ENCODE results near the gene TFF2.

Gene TFF2

DNA sequence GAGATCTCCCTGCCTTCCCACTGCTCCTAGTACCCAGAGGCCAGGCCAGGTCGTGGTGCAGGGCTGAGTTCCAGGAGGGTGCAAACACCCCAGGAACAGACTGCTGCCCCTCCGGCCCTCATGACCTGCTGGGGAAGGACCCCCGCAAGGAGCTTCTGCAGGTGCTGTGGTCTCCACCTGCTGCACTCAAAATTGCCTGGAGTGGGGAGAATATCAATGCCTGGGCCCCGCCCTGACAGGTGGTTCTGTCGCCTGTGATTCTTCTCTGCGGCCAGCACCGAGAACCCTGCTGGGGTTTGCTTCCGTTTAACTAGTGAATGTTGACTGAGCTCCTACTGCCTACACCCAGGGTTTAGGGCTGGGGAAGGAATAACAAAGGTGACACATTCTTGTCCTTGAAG, 33.5 kb downstream of the TFF2 start:
- no peak overlapping the region for H3K4me3 Mint-ChIP-seq
- no peaks in the 10 kb centered on the region for H3K36me3 Mint-ChIP-seq (ENCODE audit: low read depth)
- peak; percentile 17 for DNase-seq
- H3K9me3 Mint-ChIP-seq, result no peaks in the 10 kb centered on the region
- no peak overlapping the region for H3K27ac Mint-ChIP-seq
- peaks cover 5% of the 10 kb centered on the region for H3K4me1 Mint-ChIP-seq (ENCODE audit: low read depth)
- H3K27me3 Mint-ChIP-seq, result no peaks in the 10 kb centered on the region

DNA sequence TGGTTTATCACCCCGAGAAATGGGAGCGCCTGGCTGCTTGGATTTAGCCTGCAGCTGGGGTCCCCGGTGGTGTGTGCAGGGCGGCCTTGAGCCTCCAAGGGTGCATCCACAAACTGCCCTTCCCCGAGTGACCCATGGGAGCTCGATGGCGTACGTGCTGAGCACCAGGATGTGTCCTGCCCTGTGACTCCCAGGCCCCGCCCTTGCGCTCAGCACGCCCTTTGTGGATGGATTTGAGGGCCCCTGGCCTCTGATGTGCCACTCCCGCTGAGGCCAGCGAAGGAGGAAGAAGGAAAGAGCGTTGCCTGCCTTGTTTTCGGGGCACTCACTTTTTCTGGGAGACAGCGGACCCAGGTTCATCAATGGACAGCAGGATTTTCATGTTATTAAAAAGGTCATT, 33.9 kb downstream of the TFF2 start:
- no peak overlapping the region for H3K27ac Mint-ChIP-seq
- peaks cover 5% of the 10 kb centered on the region for H3K4me1 Mint-ChIP-seq (ENCODE audit: low read depth)
- DNase-seq, result no peak
- H3K4me3 Mint-ChIP-seq, result no peak overlapping the region
- no peaks in the 10 kb centered on the region for H3K36me3 Mint-ChIP-seq (ENCODE audit: low read depth)
- no peaks in the 10 kb centered on the region for H3K27me3 Mint-ChIP-seq
- no peaks in the 10 kb centered on the region for H3K9me3 Mint-ChIP-seq

DNA sequence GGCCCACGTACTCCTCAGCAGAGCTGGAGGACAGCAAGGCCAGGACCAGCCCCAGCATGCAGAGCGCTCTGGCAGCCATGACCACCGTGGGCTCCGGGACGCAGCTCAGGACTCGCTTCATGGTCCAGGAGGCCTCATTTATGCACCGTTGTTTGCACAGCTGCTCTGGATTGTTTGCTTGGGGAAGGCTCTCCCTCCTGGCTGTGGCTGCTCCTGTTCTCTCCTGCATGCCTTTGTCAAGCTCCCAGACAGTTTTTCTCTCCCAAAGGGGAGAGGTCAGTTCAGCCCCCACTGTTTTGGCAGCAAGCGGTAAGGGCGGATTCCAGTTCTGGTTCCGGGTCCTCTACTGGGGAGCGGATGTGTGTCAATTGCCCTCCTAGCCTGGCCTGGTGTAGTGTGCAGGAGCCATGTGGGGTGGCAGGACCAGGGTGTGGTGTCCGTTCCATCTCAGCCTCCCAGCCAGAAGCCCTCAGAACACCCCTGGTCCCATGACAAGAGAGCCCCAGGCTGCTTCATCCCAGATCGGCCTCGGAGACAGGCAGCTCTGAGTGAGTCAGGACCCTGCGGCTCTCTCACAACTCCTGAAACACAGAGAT, 35.4 kb downstream of the TFF2 start, which contains the start of gene TFF3:
Gene TFF3, minus strand, starts transcription at position 114 of the 596 bp plus-strand sequence. Its CDS starts 35 bp downstream, at position 79.
- Mint-ChIP-seq H3K27me3 (no peaks in the 10 kb centered on the region), H3K4me1 (ENCODE audit: low read depth) (peaks cover 5% of the 10 kb centered on the region), H3K27ac (no peak within 1 kb of the TSS), H3K36me3 (ENCODE audit: low read depth) (no peaks in the 10 kb centered on the region), H3K9me3 (no peaks in the 10 kb centered on the region), H3K4me3 (no peak within 1 kb of the TSS)
- DNase-seq, result peak; percentile 15

DNA sequence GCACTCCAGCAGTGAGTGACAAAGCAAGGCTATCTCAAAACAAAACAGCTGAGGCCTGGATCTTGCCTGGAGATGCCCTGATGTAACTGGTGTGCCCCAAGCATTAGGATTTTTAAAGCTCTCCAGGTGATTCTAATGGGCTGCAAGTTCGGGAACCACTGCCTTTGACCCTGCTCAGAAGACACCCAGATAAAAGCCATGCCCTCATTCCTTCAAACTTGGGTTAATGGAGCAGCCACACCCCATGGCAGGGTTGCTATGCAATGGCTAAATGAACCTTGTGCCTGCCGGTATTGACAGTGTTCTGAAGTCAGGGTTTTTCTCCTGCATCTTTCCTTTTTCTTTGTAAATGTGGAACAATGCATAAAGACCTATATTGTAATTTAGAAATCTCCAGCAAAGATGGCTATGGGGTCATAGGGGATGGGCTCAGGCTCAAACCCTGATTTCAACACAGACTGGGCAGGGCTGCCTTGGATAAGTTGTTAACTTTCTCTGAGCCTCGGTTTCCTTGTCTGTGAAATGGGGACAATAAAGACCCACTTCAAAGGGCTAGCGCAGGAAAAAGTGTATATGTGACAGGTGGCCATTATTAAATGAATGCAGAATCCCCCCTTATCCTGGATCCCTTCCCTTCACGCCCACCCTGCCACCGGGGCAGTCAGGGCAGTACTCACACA, 36.0 kb downstream of the TFF2 start:
- no peak overlapping the region for H3K27ac Mint-ChIP-seq
- H3K9me3 Mint-ChIP-seq, result no peaks in the 10 kb centered on the region
- H3K36me3 Mint-ChIP-seq (ENCODE audit: low read depth), result no peaks in the 10 kb centered on the region
- H3K4me1 Mint-ChIP-seq (ENCODE audit: low read depth), result peaks cover 7% of the 10 kb centered on the region
- H3K27me3 Mint-ChIP-seq, result no peaks in the 10 kb centered on the region
- no peak for DNase-seq
- no peak overlapping the region for H3K4me3 Mint-ChIP-seq

DNA sequence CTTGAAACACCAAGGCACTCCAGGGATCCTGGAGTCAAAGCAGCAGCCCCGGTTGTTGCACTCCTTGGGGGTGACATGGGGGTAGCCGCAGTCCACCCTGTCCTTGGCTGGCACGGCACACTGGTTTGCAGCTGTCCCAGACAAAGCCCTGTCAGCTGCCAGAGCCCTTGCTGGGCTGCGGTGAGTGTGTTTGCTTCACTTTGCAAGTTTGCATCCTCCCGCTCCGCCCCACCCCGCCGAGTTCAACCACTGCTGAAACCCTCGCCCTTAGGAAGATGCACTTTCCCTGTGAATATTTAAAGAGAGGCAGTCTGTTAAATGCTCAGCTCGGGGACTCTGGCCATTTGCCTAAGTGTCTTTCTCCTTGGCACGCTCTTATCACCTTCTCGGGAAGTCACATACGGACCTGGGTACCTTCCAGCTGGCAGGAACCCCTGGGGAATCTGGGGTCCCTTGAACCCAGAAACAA, 37.3 kb downstream of the TFF2 start:
- Mint-ChIP-seq H3K9me3 (no peaks in the 10 kb centered on the region), H3K4me3 (no peak overlapping the region), H3K27ac (no peak overlapping the region), H3K36me3 (ENCODE audit: low read depth) (no peaks in the 10 kb centered on the region), H3K27me3 (no peaks in the 10 kb centered on the region), H3K4me1 (ENCODE audit: low read depth) (peaks cover 7% of the 10 kb centered on the region)
- DNase-seq, result peak; percentile 23

DNA sequence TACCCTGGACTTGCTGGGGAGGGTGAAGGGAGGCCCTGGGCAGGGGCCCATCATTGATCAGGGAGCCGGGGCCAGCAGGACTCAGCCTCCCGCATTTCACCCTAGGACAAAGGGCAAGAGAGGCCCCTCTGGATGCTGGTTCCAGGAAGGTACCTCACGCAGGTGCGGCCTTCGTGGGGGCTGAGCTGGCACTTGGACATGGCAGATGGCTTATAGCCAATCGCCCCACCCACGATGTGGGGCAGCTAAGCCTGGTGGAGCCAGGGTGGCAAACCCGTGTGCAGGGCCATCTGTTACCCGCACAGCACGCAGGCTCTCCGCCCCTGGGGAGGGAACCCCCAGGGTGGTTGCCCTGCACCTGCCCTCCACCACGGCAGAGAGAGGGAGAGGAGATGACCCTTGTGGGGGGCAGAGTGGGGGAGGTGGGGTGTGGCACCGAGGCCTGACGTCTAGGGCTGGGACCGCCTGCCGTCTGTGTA, 38.1 kb downstream of the TFF2 start:
- no peak overlapping the region for H3K27ac Mint-ChIP-seq
- peak; percentile 20 for DNase-seq
- no peaks in the 10 kb centered on the region for H3K9me3 Mint-ChIP-seq
- peaks cover 7% of the 10 kb centered on the region for H3K4me1 Mint-ChIP-seq (ENCODE audit: low read depth)
- H3K36me3 Mint-ChIP-seq (ENCODE audit: low read depth), result no peaks in the 10 kb centered on the region
- H3K27me3 Mint-ChIP-seq, result peaks cover 5% of the 10 kb centered on the region
- H3K4me3 Mint-ChIP-seq, result no peak overlapping the region

DNA sequence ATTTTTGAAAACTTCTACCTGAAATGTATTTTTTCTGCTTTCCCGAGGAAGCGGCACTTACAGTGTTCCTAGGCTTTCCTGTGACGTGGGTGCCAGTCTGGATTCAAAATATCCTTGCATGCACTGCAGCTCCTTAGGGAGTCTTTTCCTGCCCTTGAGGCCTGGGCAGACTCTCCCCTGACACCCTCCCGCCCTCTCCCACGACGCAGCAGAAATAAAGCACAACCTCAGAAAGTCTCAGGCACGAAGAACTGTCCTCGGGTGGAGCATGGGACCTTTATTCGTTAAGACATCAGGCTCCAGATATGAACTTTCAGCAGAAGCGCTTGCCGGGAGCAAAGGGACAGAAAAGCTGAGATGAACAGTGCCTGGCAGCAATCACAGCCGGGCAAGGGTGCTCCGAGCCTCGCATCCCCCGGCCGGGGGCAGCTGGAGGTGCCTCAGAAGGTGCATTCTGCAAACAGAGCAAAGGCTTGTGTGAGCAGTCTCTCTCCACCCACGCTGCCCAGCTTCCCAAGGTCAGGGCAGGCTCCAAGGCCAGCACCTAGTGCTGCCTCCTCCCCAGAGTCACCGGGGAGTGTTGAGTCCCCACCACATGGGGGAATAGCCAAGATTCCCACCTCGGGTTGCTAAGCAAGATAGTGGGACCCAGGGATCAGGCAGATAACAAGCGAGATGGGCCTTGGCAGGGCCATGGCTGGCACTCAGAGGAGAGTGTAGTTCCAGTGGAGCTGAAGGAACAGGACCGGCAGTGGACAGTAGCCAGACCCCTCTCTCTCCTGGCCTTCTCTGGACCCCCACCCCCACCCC, 38.8 kb downstream of the TFF2 start:
- Mint-ChIP-seq H3K27me3 (peaks cover 9% of the 10 kb centered on the region), H3K4me3 (no peak overlapping the region), H3K36me3 (ENCODE audit: low read depth) (no peaks in the 10 kb centered on the region), H3K9me3 (no peaks in the 10 kb centered on the region), H3K4me1 (ENCODE audit: low read depth) (peaks cover 7% of the 10 kb centered on the region), H3K27ac (no peak overlapping the region)
- peak; percentile 20 for DNase-seq

DNA sequence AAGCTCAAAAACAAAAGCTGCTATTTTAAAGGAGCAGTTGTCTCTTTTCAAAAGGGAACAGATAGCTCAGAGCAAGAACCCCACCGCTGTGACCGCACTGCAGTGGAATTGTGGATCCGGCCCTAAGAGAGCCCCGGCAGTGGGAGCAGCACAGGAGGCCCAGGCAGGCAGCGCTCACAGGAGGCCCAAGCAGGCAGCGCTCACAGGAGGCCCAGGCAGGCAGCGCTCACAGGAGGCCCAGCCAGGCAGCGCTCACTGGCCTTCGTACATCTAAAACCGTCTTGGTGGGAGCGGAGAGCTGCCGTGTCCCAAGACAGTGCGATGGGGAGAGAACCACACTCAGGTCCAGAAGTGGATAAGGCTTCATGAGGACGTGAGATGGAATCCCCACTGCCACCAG, 39.6 kb downstream of the TFF2 start:
- no peak for DNase-seq
- no peak overlapping the region for H3K4me3 Mint-ChIP-seq
- no peaks in the 10 kb centered on the region for H3K9me3 Mint-ChIP-seq
- no peaks in the 10 kb centered on the region for H3K36me3 Mint-ChIP-seq (ENCODE audit: low read depth)
- peaks cover 12% of the 10 kb centered on the region for H3K27me3 Mint-ChIP-seq
- no peak overlapping the region for H3K27ac Mint-ChIP-seq
- H3K4me1 Mint-ChIP-seq (ENCODE audit: low read depth), result peaks cover 11% of the 10 kb centered on the region

DNA sequence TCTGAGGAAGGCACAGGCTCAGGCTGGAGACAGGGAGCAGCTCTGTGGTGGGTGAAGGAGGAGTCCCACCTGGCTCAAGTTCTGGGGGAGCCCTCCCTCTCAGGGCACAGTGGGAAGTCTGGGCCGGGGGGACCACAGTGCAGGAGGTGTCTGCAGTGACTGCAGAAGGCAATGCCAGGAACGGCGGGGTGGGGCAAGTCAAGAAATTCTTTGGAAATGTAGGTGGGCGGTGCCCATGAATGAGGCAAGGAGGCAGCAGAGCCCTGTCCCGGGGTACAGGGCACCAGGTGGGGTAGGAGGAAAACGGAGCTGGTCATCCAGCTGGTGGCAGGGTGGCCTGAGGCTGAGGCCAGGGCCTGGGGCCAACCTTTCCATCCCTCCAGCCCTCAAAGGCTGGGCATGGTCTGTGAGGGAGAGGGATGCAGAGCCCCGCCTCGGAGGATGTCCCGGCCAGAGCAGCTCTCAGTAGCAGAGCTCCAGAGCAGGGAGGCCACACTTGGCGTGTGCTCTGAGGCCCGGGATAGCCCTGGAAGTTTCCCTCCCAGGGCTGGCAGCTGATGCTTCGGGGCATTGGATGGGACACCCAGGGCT, 40.3 kb downstream of the TFF2 start:
- Mint-ChIP-seq H3K4me1 (ENCODE audit: low read depth) (peaks cover 11% of the 10 kb centered on the region), H3K4me3 (no peak overlapping the region), H3K9me3 (no peaks in the 10 kb centered on the region), H3K27ac (no peak overlapping the region), H3K36me3 (ENCODE audit: low read depth) (no peaks in the 10 kb centered on the region), H3K27me3 (peaks cover 12% of the 10 kb centered on the region)
- DNase-seq, result peak; percentile 25

DNA sequence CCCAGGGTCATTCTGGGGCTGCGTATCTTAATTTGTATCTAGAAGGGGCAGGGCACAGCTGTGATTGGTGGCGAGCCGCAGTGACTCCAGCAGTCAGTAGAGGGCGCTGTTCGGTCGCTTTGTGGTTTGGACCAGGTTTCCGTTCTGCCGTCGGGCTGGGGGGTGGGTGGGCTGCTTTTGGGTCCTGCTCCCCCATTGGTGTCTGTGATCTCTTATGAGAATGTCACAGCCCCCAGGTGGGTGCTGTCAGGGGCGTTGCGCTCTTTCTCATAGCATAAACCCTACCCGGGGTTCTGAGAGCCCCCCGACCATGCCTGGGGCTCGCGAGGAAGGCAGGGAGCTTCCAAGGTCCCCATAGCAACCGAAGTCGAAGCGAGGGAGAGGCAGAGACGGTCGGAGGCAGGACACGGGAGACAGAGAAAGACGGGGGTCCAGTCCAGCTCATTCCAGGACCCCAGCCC, 41.0 kb downstream of the TFF2 start:
- peak; percentile 82 for DNase-seq
- no peak overlapping the region for H3K27ac Mint-ChIP-seq
- H3K36me3 Mint-ChIP-seq (ENCODE audit: low read depth), result no peaks in the 10 kb centered on the region
- H3K9me3 Mint-ChIP-seq, result no peaks in the 10 kb centered on the region
- peaks cover 12% of the 10 kb centered on the region for H3K27me3 Mint-ChIP-seq
- H3K4me3 Mint-ChIP-seq, result no peak overlapping the region
- peaks cover 11% of the 10 kb centered on the region for H3K4me1 Mint-ChIP-seq (ENCODE audit: low read depth)

DNA sequence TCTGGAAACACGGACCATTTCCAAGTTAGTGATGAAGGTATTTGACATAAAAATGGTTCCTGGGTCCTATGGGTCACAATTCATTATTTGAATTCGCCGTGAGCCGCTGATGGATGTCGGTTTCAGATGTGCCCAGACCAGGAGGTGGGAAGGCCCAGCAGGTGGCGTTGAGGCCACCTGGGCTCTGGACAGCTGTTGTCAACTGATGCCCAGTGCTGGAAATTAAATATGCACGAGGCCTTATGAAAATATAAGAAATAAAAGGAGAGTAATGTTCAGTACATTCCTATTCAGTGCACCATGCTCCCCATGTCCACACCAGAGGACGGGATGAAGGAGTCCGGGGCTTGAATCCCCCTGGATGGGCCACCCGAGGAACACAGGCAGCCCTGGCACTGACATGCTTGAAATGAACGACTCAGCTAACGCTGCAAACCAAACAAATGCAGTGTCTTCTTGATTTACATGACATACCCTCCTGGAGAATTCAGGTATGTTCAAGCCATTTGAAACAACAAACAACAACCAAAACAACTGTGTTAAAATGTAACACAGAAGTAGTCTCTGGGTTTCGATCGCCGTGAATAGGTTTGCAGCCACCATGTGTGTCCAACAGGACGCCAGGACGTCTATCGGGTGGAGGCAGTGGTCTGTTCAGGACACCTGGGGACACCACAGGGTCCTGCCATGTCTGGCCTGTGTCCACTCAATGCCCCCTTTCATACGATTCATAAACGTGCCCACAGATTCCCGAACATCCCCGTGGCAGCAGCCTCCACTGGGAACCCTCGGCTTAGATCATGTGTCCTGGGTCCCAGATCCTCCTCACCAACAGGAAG, 41.7 kb downstream of the TFF2 start:
- H3K27ac Mint-ChIP-seq, result no peak overlapping the region

DNA sequence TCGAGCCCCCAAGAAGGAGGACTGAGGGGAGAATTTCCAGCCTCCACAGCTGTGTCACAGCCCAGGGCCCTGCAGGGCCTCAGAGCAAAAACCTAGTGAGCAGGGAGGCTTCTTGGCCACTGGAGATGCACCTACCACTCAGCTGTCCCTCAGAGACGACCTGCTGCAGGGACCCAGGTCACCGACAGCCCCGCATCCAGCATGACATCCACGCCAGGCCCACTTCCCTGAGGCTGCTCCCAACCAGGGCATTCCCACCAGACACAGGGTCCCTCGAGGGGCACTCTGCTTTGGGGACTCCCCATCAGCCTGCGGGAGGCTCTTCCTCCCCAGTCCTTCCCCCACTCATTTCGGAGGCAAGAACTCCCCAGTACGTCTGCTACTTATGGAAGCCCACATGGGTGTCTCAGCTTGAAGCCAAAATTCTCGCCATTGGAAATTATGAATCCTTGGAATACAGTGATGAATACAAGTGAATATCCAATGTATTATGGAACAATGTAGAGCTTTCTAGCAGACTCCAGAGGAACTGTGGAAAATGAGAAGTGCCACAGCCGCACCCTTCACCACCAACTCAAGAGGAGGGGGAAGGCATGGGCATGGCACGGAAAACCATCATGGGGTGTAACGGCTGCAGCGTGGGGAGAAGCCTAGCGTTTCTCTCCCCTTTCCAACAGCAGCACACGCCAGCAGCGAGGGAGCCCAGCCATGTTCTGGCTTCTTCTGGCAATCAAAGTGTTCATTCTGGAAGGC, 42.5 kb downstream of the TFF2 start:
- no peak for DNase-seq
- H3K27ac Mint-ChIP-seq, result no peak overlapping the region
- no peaks in the 10 kb centered on the region for H3K9me3 Mint-ChIP-seq
- no peak overlapping the region for H3K4me3 Mint-ChIP-seq
- peaks cover 11% of the 10 kb centered on the region for H3K4me1 Mint-ChIP-seq (ENCODE audit: low read depth)
- no peaks in the 10 kb centered on the region for H3K36me3 Mint-ChIP-seq (ENCODE audit: low read depth)
- peaks cover 12% of the 10 kb centered on the region for H3K27me3 Mint-ChIP-seq

More for the DNA sequence above, 41.7 kb downstream of the TFF2 start:
- Mint-ChIP-seq H3K4me3 (no peak overlapping the region), H3K4me1 (ENCODE audit: low read depth) (peaks cover 11% of the 10 kb centered on the region), H3K36me3 (ENCODE audit: low read depth) (no peaks in the 10 kb centered on the region), H3K9me3 (no peaks in the 10 kb centered on the region), H3K27me3 (peaks cover 12% of the 10 kb centered on the region)
- DNase-seq, result no peak

DNA sequence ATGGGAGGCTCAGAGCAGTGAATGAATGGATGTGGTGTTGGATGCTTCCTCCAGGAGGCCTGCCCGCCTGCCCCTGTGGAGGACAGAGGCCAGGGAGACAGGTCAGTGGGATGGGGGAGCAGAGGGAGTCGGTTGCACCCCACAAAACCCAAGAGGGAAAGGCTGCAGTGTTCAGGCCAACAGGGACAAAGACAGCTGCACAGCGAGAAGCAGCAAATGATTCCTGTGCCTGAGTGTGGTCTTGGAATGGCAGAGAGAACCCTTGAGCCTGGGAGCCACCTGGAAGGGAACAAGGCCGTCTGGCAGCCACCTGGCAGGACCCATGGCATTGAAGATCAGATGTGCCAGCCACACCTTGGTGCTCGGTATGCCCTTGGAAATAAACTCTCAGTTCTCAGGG, 43.7 kb downstream of the TFF2 start:
- H3K36me3 Mint-ChIP-seq (ENCODE audit: low read depth), result no peaks in the 10 kb centered on the region
- H3K4me3 Mint-ChIP-seq, result no peak overlapping the region
- peaks cover 12% of the 10 kb centered on the region for H3K27me3 Mint-ChIP-seq
- H3K4me1 Mint-ChIP-seq (ENCODE audit: low read depth), result peaks cover 11% of the 10 kb centered on the region
- no peaks in the 10 kb centered on the region for H3K9me3 Mint-ChIP-seq
- H3K27ac Mint-ChIP-seq, result no peak overlapping the region
- DNase-seq, result no peak
